ENCODE data around the gene SLCO2A1.

SLCO2A1 gene

DNA sequence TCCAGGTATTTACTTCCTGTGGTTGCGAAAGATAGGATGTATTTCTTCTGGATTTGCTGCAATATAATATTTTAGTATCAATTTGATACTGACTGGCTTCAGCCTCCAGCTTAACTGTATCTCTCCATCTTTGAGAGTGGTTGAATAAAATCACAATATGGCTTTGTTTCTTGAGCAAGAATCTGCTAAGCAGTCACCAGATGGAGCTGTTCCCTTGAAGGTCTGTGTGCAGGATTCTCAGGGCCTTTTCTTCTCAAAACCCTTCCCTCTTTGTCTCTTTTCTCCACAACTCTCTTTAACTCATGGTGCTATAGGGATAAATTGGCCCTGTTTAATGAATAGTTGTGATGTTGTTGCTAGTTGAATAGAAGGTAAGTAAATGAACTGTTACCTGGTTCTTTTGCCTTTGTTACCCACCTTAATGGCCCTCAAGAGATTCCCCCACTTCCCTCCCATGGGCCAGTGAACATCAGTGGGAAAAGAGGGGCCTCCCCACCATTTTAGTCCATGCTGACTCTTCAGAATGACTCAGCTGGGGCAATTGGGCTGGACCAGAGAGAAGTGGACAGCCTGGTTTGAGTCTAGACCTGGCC, 99.3 kb downstream of the SLCO2A1 start:
- peak; percentile 72 for DNase-seq

DNA sequence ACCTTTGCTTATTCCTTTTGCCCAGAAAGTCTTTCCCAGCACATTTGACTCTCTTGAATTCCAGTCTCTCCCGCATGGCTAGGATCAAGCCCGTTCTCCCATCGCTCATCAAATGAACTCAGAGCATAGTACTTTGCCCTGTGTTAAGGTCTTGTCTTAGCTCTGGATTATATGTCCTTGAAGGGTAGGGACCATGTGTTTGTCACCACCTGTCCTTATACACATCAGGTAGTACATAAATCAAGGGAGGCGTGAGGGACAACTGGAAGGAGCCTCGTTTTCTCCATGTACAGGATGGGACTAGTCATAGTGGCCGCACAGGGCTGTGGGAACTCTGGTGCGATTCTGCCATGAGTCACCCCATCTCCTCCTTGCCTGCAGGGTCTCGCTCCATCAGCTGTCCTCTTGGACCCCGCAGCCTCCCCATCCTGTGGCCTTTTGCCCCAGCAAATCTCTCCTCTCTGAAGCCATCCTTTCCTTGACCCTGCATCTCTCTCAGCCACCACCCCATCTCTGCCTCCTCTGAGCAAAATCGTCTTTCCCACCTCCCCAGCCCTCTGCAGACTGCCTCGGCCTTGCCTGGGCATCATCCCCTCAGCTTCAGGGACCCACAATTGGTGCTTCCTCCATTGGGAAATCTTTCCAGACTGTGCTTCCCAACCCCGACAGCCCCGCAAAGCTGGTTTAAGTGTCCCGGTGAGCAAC, 100.7 kb downstream of the SLCO2A1 start:
- no peak for DNase-seq

DNA sequence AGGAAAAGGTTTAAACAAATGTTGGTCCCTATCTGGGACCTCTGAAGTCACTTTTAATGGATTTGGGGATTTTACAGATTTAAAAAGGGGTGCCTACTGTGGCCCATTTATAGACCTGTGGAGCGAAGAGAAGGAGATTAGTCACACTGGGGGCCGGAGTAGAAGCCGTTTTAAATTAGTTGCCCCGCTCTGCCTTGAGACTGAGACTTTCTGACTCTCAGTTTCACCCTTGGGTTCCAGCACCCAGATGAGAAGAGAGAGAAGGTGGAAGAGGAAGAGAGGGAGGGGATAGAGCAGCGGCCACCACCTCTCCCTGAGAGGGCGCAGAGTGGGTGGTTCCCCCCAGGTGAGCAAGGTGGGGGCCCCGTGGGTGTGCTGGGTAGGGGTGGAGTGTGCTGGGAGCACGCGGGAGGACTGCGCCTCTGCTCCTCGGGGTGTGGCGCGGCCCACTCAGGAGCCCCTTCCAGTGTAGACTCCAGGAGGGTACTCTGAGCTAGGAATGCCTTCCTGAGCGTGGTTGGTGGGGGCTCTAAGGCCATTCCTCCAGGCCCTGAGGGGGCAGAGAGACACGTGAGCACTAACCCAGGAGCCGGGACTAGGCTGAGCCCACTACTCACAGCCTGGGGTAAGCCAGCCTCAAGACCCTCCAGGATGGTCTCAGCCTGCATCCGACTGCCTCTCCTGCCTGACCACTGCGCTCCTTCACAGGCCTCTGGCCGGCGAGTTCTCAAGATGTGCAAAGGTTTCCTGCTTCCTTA, 101.4 kb downstream of the SLCO2A1 start:
- no peak for DNase-seq

- DNase-seq = peak; percentile 62
These were observed 102.1 kb downstream of the SLCO2A1 start for GRCh38 chr3:133927540-133928066.

- peak; percentile 48 for DNase-seq
These were observed 102.8 kb downstream of the SLCO2A1 start for GRCh38 chr3:133926736-133927539.

DNA sequence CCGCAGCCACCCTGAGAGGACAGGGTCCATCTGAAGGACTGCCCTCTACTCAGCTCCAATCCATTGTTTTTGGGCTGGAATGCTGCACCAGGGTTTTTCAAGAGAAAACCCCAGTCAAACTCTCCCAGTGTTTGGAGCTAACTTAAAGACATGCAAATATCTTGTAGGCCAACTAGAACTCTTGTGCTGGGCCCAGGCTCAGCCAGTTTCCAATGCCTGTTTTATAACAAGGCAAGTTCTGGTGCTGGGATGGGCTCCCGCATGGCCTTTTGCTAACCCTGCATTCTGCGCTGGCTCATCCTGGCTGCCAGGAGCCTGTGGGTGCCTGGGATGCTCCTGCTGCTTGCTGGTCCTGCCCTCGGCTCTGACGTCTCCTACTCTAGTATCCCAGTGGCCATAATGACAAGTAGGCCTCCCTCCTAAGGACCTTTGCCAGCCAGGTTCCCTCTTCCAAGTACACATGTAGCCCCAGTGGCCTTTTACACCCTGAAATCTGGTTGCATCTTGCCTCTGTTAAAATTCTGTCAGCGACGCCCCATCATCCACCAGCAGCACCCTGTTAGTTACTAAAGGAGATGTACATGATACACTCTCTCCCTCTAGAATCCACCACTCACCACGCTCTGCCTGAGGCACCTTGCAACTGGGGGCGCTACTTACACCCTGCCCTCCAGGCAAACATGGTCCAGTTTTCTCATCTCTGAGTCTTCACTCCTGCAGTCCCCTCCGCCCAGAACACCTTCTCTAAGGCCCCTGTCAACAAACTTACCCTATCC, 103.6 kb downstream of the SLCO2A1 start:
- no peak for DNase-seq

GRCh38 chr3:133924041-133924440, 105.7 kb downstream of the SLCO2A1 start:
- DNase-seq = no peak

DNA sequence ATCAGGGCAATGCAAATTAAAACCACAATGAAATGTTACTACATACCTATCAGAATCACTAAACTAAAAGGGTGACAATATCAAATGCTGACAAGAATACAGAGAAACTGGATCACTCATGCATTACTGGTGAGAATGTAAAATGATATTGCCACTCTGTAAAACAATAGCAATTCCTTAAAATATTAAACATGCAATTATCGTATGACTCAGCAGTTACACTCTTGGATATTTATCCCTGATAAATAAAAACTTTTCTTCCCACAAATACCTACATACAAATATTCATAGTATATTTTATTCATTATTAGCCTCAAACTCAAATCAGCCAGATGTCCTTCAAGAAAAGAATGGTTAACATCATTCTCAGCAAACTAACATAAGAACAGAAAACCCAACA, 108.1 kb downstream of the SLCO2A1 start:
- DNase-seq = no peak

- no peak for DNase-seq
These were observed 112.6 kb downstream of the SLCO2A1 start for GRCh38 chr3:133917144-133917543.

DNA sequence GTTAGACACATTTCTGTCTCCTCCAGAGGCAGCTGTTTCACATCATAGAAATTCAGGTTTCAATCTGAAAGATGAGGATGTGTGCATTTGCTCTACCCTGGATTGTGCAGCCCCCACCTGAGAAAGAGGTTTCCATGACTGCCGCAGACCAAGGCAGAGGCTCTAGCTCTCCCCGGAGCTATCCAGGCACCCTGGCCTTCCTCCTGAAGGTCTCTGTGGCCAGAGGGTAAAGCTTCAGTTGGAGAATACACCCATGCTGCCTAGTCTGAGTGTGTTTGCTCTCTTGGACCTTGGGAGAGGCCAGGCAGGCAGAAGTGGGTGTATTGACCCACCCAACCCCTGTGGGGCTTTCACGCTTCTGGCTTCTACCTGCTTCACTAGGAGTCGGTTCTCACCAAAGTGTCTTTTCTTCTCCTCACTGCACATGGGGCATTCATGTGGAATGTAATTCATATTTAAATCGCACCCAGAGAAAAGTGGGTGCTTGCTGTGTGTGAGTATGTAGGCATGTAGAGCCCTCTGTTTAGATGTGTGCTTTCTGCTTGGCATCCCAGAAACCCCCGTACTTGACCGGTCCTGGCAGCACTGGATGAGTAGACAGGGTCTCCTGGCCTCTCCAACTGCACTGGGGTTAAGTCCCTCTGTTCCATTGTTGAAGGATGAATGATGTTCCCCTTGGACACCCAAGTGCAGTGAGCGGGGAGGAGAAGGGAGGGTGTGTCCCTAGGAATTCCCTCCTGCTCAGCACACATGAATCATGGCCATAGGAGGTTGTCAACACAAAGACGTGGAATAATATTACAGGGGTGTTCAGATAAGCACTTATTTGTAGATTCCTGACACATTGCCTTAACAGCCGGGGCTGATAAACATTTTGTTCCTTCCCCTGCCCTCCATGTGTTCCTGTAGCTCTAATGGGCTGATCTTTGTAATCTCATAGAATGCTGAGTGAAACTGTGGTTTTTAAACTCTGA, 113.8 kb downstream of the SLCO2A1 start:
- DNase-seq = no peak

- no peak for DNase-seq
These were observed 114.7 kb downstream of the SLCO2A1 start for GRCh38 chr3:133914839-133915600.

GRCh38 chr3:133910422-133910821, 119.3 kb downstream of the SLCO2A1 start:
- DNase-seq = peak; percentile 39

- DNase-seq = no peak
These were observed 124.3 kb downstream of the SLCO2A1 start for GRCh38 chr3:133905376-133905775.

DNA sequence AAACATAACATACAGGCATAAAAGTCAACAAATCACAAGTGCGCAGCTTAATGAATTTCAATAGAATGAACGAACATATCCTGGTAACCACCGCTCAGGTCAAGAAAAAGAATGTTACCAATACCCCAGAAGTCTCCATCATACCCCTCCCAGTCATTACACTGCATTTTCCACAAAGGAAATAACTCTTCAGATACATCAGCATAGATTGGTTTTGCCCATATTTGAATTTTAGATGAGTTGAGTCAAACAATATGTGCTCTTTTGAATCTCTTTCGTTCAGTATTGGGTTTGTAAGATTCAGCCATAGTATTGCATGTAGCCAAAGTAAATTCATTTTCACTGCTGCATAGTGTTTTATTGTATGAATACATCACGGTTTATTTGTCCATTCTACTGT, 127.9 kb downstream of the SLCO2A1 start:
- DNase-seq = no peak

- no peak for DNase-seq
These were observed 128.6 kb downstream of the SLCO2A1 start for GRCh38 chr3:133901083-133901482.

DNA sequence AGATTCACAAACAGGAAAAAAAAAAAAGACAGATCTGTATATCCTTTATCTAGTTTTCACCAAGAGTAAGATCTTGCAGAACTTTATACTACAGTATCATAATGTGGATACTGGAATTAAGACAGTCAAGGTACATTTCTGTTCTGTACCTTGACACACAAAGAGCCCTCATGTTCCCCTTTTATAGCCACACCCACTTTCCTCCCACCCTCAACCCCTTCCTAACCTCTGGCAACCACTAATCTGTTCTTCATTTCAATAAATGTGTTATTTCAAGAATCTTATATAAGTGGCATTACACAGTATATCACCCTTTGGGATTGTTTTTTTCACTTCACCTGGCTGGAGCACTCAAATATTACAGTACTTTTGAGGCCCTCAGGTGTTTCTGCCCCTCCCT, 130.4 kb downstream of the SLCO2A1 start:
- DNase-seq = no peak

DNA sequence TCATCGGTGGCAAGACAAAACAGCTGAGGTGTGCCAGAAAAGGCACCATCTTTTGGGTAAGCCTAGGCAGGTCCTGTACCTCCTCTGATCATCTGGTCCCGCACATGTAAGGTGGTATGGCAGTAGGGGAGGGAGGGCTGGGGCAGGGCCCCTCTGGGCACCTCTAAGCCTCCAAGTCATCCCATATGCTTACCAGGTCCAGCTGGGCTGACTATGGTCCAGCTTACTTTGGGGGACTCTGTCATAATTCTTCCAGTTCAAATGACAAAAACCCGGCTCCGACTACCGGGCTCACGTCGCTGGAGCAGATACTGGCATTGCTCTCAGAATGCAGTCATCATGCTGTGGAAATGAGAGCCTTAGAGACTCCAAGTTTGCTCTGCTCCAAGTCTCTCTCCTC, 132.2 kb downstream of the SLCO2A1 start:
- DNase-seq = no peak

DNA sequence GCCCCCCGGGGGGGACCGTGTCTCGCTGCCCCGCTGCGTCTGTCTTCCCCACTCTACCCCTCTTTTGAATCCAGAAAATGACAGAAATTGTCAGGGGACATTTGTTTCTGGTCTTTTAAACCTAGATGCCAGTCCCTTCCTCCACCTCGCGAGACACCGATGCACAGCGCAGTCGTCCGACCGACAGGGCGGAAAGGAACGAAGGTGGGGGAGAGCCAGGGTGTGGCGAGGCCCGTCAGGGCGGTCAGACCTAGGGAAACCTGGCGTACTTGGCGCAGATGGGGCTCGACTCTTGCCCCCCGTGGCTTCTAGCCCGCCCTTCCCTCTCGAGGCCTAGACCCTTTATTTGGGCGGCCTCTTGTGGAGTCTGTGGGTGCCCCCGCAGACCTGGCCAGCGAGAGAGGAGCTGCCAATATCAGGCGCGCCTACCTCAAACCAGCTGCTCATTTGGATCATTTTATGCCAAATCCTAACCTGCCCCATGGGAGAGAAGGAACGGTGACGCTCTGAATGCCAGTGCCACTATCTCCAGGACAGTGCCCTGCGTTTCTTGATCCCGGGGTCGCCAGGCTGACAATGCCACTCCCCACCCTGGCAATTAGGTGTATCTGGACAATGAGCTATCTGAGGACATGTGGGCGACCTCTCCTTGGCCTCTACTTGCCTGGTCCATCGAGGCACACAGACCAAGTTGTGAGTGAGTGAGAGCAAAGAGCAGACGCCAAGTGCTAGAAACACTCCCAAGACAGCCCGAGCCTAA, 133.5 kb downstream of the SLCO2A1 start:
- peak; percentile 45 for DNase-seq

All from DMS53 (cell line).